ENCODE measurements around the gene CRB2. TPM values are rescaled to one million over a fixed set of nuclear protein-coding genes. Genes with fewer than 3 reads are reported as not detected.

The CRB2 gene
- total and polyA plus RNA-seq, 2 donors (not counting 3 experiments of a cell fraction or from before 2014, with no cell fraction given) = not detected

GRCh38 chr9:123359106-123359505 is 3.1 kb downstream of the CRB2 start:
- Histone ChIP-seq H3K4me2 (ENCODE audit: insufficient read depth, low read length) (no peak overlapping the region), H3K27me3 (ENCODE audit: control insufficient read depth in 2 of 2, insufficient read depth in 2 of 2, low read length in 2 of 2) (no peaks in the 10 kb centered on the region), H3K79me2 (ENCODE audit: control insufficient read depth, insufficient read depth, low read length) (no peaks in the 10 kb centered on the region), H3K4me1 (ENCODE audit: control insufficient read depth, extremely low read depth, insufficient read depth, low read length) (no peaks in the 10 kb centered on the region), H3K9ac (replicated peaks; ENCODE audit: extremely low read depth, insufficient read depth, low read length) (no peak overlapping the region), H3K36me3 (ENCODE audit: control insufficient read depth in 2 of 2, extremely low read depth in 1 of 2, insufficient read depth in 2 of 2, low read length in 2 of 2) (no peaks in the 10 kb centered on the region), H4K20me1 (replicated peaks; ENCODE audit: control insufficient read depth, extremely low read depth, insufficient read depth, low read length) (no peaks in the 10 kb centered on the region), H2AFZ (ENCODE audit: low read depth, low read length) (no peak overlapping the region), H3K27ac (ENCODE audit: insufficient read depth, low read depth, low read length) (no peak overlapping the region), H3K9me1 (replicated peaks; ENCODE audit: control insufficient read depth, extremely low read depth, insufficient read depth, low read length) (no peaks in the 10 kb centered on the region), H3K9me3 (replicated peaks; ENCODE audit: control insufficient read depth, insufficient read depth, low read length) (no peaks in the 10 kb centered on the region), H3K4me3 (replicated peaks in 1 of 3; ENCODE audit: insufficient read depth in 1 of 3, low read depth in 1 of 3, low read length in 3 of 3) (no peak overlapping the region)
- BruUV-seq (replicated peaks) = no TSS peak
- FAIRE-seq = no peak
- intact Hi-C loops (cut with micrococcal nuclease) (no loop called here), dilution Hi-C loops (cut with MboI; ENCODE audit: extremely low pct_ligation_motif_present, low sequenced_read_pairs) (no loop called here)
- POLR2A ChIA-PET = no interaction called here
- TF ChIP-seq GATA2 (IDR thresholded peaks at IDR 0.05; ENCODE audit: insufficient read depth, insufficient read length, low read depth, low read length) = no peak
- no peak for TF ChIP-seq FOS (IDR thresholded peaks at IDR 0.05; ENCODE audit: borderline replicate concordance, insufficient read depth, low read length)
- no peak for TF ChIP-seq POLR2A (IDR thresholded peaks at IDR 0.05; ENCODE audit: low read depth, low read length)
- no peak for TF ChIP-seq JUN (IDR thresholded peaks at IDR 0.05; ENCODE audit: borderline replicate concordance, insufficient read depth, insufficient read length, low read depth)
- TF ChIP-seq MYC (IDR thresholded peaks at IDR 0.05; ENCODE audit: low read depth, low read length) = no peak
- no peak for TF ChIP-seq EZH2 (IDR thresholded peaks at IDR 0.05; ENCODE audit: borderline replicate concordance, low read depth, low read length, severe bottlenecking)
- TF ChIP-seq POLR2AphosphoS5 (IDR thresholded peaks at IDR 0.05; ENCODE audit: insufficient read depth, low read depth, low read length) = no peak
- TF ChIP-seq MAX (IDR thresholded peaks at IDR 0.05; ENCODE audit: insufficient read depth, insufficient read length) = no peak
- CTCF ChIA-PET = interaction anchor here (1.0 kb wide), 1 partner anchor 27 kb away, joined by 4 read pairs; no protein-coding TSS in a partner anchor
- DNase-seq (ENCODE audit: low read depth, low spot score) = no peak

- intact Hi-C loops (cut with micrococcal nuclease) (no loop called here), dilution Hi-C loops (cut with MboI; ENCODE audit: extremely low pct_ligation_motif_present, low sequenced_read_pairs) (no loop called here)
- Histone ChIP-seq H4K20me1 (replicated peaks; ENCODE audit: control insufficient read depth, extremely low read depth, insufficient read depth, low read length) (no peaks in the 10 kb centered on the region), H2AFZ (ENCODE audit: low read depth, low read length) (no peak overlapping the region), H3K36me3 (ENCODE audit: control insufficient read depth in 2 of 2, extremely low read depth in 1 of 2, insufficient read depth in 2 of 2, low read length in 2 of 2) (no peaks in the 10 kb centered on the region), H3K27ac (ENCODE audit: insufficient read depth, low read depth, low read length) (no peak overlapping the region), H3K79me2 (ENCODE audit: control insufficient read depth, insufficient read depth, low read length) (no peaks in the 10 kb centered on the region), H3K4me1 (ENCODE audit: control insufficient read depth, extremely low read depth, insufficient read depth, low read length) (no peaks in the 10 kb centered on the region), H3K9me3 (replicated peaks; ENCODE audit: control insufficient read depth, insufficient read depth, low read length) (no peaks in the 10 kb centered on the region), H3K4me3 (replicated peaks in 1 of 3; ENCODE audit: insufficient read depth in 1 of 3, low read depth in 1 of 3, low read length in 3 of 3) (no peak overlapping the region), H3K9me1 (replicated peaks; ENCODE audit: control insufficient read depth, extremely low read depth, insufficient read depth, low read length) (no peaks in the 10 kb centered on the region), H3K4me2 (ENCODE audit: insufficient read depth, low read length) (no peak overlapping the region), H3K27me3 (ENCODE audit: control insufficient read depth in 2 of 2, insufficient read depth in 2 of 2, low read length in 2 of 2) (no peaks in the 10 kb centered on the region), H3K9ac (replicated peaks; ENCODE audit: extremely low read depth, insufficient read depth, low read length) (no peak overlapping the region)
- BruUV-seq (replicated peaks) = no TSS peak
- DNase-seq (ENCODE audit: low read depth, low spot score) = no peak
- POLR2A ChIA-PET = no interaction called here
- no peak for FAIRE-seq
- TF ChIP-seq EZH2 (IDR thresholded peaks at IDR 0.05; ENCODE audit: borderline replicate concordance, low read depth, low read length, severe bottlenecking) (no peak), MYC (IDR thresholded peaks at IDR 0.05; ENCODE audit: low read depth, low read length) (no peak), CTCF (IDR thresholded peaks at IDR 0.05; ENCODE audit: extremely low read depth in 1 of 2, insufficient read depth in 1 of 2, low read depth in 1 of 2, low read length in 2 of 2) (no peak), POLR2A (IDR thresholded peaks at IDR 0.05; ENCODE audit: low read depth, low read length) (no peak), FOS (IDR thresholded peaks at IDR 0.05; ENCODE audit: borderline replicate concordance, insufficient read depth, low read length) (no peak), MAX (IDR thresholded peaks at IDR 0.05; ENCODE audit: insufficient read depth, insufficient read length) (no peak), POLR2AphosphoS5 (IDR thresholded peaks at IDR 0.05; ENCODE audit: insufficient read depth, low read depth, low read length) (no peak), JUN (IDR thresholded peaks at IDR 0.05; ENCODE audit: borderline replicate concordance, insufficient read depth, insufficient read length, low read depth) (no peak)
- CTCF ChIA-PET = interaction anchor here (1.0 kb wide), 1 partner anchor 26 kb away, joined by 4 read pairs; no protein-coding TSS in a partner anchor
Measured at GRCh38 chr9:123359546-123359945, 3.5 kb downstream of the CRB2 start.
